Stimulated activated CD4-positive, alpha-beta T cell treated with anti-CD3 and anti-CD28 coated beads, Interleukin-1b, Interleukin-23, amount 100 ng/mL, for 4 hours (primary cell): Measurements from ENCODE around the gene PEX16.

Experiments used
- DNase-seq, 2 donors: peaks; one replicate each; pipeline ENCODE4 v3.0.0-alpha.2; 2020; ENCODE audit warnings: low read depth in 2 of 2

The PEX16 gene

DNA sequence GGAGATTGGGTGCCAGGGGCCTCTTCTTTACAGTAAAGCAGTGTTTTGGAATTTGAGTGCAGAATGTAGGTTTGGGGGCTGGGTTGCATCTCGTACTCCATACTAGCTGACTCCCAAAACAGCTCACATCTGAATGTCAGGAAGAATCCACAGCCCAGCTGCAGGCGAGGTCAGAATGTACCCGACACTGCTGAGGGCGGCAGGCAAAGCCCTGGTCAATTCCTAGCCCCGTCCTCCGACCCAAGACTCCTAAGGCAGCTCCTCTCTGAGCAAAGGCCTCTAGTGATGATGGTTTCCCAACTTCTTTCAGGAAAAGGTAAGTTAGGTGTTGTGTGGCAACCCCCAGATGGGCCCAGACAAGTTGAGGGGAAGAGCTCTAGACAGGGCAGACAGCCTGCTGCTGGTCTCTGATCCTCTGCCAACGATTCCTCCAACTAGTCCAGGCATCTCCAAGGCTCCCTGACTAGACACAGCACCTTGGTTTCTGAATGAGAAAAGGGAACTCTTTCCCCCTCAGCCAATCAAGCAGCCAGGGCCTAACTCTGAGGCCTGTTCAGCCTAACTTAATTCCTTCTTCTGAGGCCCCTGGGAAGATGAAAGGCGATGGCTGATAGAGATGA is 13.4 kb upstream of the PEX16 start:
- DNase-seq, result no peak

DNA sequence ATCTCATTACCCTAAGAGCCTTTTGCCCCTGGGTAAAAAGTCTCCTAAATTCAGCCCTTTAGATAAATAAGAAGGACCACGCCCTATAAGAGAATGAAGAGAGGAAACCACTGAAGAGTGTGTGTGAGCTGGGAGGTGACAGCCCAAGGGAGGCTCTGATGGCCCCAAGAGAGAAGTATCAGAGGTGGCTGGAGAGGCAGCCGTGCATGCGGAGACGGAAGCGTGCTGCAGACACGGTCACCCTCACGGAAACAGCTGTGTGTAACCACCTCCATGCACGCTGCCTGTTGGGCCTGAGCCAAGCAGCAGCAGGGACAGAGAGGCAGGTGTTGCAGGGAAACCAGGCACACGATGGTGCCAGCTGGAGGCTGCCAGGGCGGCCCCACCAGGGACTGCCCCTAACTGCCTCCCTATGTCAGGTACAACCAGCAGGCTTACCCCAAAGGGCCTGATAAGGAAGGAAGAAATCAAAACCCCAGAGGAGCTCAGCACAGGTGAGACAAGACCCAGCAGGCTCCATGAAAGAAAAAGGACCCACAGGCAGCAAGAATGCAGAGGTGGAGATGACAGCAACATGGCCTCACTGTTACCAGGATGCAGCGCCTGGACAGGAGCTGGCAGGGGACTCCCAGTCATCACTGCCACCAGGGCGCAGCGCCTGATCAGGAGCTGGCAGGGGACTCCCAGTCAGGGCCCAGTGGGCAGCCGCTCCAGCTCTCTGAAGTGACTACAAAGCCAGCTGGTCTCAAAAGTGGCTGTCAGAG is 12.5 kb upstream of the PEX16 start:
- no peak for DNase-seq

DNA sequence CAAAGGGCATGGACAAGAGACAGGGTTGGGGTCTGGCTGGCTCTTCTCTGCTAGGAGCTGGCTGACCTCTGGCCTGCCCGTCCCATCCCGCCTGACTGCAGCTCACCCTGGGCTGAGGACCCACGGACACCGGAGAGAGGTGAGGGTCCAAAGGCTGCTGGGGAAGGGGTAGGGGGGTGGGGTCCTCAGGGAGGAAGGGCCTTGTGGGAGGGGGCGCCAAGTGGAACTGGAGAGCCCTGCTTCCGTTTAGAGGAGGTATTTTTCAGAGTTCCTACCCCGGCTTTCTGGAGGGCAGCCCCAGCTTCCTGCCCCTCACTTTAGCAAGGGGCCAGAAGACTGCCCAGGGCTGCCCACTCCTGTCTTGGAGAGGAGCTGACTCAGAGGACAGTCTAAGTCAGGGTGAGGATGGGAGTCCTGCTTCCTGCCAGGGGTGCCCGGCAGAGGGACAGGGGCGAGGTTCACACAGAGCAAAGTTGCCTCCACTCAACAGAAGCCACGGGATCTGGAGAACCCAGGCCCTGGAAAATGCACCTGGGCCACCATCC is 11.9 kb upstream of the PEX16 start:
- no peak for DNase-seq

DNA sequence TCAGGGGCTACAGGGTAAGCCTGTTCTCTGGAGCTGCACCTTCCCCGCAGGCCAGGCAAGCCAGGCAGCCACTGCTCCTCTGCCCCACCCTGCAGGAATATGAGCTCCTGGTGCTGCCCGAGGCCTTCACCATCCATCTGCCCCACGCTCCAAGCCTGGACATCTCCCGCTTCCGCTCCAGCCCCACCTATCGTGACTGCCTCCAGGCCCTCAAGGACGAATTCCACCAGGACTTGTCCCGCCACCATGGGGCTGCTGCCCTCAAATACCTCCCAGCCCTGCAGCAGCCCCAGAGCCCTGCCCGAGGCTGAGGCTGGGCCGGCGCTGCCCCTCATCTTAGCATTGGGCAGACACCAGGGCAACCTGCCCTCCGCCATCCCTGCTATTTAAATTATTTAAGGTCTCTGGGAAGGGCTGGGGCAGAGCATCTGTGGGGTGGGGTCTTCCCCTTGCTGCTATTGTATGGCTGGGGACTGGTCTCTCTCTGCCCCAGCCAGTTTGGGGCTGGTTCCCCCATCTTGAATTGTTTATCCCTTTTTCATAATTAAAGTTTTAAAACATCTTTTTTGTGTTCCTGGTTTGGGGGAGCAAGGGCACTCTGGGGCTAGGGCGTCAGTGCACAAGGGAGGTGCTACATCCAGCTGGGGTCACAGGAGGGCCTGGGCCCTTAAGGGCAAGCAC is 11.0 kb upstream of the PEX16 start:
- no peak for DNase-seq

DNA sequence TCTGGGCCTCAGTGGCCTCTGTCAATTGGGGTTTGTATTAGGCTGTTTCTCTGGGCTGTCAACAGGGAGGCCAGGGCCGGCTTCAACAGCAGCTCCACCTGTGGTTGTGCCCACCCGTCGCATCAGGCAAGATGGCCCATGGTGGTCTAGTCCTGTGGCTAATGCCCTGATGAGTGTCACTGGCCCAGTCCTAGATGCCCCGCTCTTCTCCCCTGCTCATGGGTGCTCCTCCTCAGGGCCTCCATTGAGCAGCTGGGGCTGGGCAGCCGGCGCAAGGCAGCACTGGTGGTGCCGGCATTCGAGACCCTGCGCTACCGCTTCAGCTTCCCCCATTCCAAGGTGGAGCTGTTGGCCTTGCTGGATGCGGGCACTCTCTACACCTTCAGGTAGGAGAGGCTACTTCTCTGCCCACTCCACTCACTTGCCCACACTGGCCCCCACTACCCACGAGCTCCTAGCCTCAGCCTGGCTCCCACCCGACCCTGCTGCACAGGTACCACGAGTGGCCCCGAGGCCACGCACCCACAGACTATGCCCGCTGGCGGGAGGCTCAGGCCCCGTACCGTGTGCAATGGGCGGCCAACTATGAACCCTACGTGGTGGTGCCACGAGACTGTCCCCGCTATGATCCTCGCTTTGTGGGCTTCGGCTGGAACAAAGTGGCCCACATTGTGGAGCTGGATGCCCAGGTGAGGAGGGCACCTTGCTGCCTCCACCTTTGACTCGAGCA is 10.2 kb upstream of the PEX16 start:
- DNase-seq, result no peak

DNA sequence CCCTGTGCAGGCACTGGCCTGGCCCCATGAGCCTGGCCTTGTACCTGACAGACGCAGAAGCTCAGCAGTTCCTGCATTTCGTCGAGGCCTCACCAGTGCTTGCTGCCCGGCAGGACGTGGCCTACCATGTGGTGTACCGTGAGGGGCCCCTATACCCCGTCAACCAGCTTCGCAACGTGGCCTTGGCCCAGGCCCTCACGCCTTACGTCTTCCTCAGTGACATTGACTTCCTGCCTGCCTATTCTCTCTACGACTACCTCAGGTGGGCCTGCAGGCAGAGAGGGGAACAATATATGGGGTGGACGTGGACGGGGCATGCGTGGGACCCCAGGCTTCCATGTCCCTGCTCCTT is 9.6 kb upstream of the PEX16 start:
- no peak for DNase-seq

DNA sequence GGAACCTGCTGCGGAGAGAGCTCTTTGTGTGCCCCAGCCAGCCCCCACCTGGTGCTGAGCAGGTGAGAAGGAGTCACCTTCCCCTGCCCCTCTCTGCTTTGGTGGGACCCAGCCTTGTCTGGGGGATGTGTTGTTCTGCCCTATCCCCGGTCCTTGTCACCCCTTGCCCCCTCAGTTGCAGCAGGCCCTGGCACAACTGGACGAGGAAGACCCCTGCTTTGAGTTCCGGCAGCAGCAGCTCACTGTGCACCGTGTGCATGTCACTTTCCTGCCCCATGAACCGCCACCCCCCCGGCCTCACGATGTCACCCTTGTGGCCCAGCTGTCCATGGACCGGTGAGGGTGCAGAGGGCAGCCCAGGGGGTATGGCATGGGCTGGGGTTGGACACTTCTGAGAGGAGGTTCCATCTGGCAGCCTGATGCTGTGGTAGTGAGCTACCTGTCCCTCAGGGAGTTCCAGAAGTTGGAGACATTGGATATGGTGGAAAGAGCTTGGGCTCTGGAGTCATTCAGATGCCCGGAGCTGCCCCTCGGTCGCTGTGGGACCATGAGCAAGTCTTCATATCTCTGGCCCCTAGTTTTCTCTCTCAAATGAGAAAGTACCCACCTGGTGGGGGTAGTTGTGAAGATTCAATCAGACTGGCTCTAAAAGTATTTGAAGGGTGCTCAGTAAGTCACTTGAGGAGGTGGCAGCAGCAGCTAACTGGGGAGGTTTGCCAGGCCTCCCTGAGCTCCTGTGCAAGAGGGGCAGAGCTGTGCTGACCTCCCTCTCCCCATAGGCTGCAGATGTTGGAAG is 9.1 kb upstream of the PEX16 start:
- no peak for DNase-seq

DNA sequence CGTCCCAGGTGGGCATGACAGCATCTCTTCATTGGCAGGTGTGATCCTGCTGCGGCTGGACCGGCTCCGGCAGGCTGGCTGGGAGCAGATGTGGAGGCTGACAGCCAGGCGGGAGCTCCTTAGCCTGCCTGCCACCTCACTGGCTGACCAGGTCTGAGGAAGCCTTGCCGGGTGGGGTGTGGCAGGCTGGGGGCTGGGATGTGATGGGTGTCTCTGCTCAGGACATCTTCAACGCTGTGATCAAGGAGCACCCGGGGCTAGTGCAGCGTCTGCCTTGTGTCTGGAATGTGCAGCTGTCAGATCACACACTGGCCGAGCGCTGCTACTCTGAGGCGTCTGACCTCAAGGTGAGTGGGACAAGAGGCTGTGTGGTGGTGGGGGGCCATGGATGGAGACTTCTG is 8.3 kb upstream of the PEX16 start:
- no peak for DNase-seq

DNA sequence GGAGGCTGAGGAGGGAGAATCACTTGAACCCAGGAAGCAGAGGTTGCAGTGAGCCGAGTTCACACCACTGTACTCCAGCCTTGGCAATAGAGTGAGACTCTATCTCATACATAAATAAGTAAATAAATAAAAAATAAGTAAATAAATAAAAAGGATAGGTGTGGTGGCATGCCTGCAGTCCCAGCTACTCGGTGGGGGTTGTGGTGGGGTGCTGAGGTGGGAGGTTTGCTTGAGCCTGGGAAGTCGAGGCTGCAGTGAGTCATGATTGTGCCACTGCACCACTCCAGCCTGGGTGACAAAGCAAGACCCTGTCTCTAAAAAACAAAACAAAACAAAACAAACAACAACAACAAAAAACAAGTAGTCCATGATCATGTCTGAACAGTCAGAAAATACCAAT is 7.9 kb upstream of the PEX16 start:
- no peak for DNase-seq

DNA sequence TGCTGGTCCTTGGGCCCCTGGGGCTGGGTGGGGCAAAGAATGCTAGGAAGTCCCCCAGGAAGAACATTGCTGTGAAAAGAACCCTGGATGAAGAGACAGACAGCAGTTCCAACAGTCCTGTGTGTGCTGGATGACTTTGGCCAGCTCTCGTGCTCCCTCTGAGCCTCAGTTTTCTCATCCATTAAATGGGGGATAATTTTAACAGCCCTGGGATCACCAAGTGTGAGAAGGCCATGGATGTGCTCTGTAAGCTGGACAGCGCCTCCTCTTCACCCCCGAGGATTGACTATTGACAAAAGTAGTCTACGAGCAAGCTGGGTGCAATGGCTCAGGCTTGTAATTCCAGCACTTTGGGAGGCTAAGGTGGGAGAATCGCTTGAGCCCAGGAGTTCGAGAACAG is 7.2 kb upstream of the PEX16 start:
- DNase-seq, result no peak

DNA sequence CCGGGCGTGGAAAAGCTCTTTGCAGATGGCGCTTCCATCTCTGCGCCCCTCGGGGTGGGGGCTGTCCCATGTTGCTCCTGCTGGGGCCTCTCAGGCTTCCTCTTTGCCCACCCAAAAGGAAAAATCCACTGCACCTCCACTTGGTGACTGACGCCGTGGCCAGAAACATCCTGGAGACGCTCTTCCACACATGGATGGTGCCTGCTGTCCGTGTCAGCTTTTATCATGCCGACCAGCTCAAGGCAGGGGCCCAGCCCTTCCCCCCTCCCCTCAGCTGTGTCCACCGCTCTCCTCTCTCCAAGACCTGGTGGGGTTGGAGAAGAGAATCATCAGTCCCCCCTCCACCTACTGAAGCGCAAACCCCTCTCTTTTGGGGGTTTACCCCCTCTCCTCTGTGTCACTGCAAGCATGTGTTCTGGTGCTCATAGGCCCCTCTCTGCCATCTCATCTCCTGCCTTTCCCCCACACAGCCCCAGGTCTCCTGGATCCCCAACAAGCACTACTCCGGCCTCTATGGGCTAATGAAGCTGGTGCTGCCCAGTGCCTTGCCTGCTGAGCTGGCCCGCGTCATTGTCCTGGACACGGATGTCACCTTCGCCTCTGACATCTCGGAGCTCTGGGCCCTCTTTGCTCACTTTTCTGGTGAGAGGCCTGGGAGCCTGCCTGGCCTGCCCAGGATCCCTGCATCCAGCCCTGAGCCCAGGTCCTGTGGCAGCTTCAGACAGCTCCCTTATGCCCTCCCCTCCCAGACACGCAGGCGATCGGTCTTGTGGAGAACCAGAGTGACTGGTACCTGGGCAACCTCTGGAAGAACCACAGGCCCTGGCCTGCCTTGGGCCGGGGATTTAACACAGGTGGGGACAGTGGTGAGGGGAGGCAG is 6.6 kb upstream of the PEX16 start:
- no peak for DNase-seq

DNA sequence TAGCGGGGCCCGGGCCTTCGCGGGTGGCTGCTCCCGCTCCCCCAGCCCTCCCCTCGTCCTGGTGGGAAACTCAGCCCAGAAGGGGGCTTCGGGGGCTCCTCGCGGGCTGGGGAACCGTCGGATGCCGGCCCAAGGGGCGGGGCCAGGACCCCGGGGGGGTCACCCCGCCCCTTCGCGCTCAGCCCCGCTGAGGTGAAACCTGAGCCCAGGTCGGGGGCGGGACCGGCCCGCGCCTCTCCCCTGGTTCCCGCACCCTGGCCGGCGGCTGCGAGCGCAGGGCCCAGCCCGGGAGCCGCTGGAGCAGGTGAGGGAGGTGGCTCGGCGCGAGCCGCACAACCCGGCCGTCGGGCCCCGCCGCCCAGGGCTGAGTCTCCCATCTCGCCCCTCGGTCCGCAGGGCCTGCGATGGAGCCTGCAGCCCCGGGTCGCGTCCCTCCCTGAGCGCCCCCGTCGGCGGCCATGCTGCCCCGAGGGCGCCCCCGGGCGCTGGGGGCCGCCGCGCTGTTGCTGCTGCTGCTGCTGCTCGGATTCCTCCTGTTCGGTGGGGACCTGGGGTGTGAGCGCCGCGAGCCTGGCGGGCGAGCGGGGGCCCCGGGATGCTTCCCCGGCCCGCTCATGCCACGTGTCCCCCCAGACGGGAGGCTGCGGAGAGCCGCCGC is 4.9 kb upstream of the PEX16 start, which contains the start of gene LARGE2:
LARGE2 (plus strand) TSS at position 232 of the 658 bp plus-strand sequence; CDS start at position 459, 227 bp downstream.
- no peak for DNase-seq

DNA sequence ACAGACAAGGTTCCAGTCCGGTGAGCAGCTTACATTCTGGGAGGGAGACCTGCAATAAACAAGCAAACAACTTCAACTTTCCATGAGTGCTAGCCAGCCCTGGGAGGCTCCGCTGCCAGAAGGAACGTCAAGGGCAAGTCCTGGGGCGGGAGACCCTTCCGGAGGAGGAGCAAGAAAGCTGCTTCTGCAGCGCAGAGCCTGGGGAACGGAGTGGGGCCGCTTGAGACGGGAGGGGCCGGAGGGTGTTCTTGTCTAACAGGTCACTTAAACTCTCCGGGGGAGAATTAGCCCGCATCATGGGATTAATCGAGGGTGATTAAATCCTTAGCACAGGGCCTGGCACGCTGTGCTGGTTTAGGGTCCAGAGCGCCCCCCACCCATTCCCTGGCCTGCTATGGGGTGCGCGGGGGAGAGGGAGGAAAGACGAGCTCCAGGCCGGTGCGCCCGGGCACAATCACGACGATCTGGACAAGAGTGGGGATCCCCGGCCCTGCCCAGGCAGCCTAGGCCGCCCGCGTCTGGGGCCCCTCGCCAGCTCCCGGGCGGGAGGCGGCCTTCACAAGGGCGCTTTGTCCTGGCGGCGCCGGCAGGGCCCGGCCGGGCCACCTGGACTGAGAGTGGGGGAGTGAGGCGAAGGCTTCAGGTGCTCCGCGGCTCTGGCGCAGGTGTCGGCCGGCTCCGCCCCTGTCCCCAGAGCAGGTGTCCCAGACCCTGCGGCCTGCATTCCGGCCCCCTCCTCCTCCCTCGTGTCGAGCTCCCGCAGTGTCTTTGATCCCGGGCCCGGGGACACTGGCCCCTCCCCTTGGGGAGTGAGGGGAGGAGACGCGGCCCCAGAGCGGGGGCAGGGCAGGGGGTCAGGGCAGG is 4.1 kb upstream of the PEX16 start:
- no peak for DNase-seq

DNA sequence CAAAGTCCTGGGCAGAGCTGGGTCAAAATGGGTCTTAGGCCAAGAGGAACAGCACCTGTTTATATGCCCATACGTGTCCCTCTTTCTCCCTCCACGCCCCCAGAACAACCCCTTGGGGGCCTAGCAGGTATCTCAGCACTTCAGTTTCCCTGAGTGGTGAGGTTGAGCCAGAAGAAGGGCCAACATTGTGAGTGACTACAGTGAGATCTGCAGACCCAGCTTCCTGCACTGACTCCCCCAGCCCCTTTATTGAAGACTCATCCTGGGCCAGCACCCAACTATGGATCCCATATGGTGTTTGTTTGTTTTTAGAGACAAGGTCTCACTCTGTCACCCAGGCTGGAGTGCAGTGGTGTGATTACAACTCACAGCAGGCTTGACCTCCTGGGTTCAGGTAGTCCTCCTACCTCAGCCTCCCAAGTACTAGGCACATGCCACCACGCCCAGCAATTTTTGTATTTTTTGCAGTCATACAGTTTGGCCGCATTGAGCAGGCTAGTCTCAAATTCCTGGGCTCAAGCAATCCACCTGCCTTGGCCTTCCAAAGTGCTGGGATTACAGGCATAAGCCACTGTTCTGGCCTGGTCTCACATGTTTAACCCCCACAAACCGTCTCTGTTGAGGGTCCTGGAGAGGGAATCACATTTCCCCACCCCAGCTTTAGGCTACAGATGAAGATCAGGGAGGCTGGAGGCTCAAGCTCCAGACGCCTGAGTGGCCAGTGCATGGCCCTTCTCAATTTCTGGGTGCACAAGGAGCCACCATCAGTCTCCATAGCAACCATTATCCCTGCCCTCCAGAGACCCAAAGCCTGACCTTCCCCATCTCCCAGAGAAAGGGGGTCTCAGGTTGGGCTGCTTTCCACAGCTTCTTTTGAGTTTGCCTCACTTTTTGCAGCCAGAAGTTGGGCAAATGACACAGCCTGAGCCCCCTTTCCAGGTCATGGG is 3.1 kb upstream of the PEX16 start:
- no peak for DNase-seq

DNA sequence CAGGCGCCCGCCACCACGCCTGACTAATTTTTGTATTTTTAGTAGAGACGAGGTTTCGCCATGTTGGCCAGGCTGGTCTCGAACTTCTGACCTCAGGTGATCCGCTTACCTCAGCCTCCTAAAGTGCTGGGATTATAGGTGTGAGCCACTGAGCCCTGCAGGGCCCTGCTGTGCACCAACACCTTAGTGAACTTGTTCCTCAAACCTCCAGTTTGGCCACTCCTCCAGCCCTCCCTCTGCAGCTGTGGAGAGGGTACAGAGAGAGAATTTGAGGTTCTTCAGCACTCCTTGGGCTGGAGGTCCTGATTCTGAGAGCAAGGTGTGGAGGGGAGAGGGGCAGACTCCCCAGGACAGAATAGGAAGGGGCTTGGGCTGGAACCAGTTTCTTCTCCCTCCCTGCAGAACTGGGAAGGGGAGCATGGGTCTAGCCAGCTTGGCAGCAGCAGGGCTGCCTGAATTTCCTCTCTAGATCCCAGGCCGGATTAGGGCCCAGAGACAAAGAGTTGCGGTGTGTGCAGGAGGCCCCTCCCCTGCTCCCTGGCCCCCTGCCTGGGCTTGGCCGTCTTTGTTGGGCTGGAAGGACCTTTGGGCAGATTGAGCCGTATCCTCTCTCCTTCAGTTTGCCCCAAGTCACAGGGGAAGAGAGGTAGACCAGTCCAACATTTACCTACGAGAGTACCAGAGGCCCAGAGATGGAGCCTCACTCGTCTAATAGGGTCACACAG is 2.3 kb upstream of the PEX16 start:
- DNase-seq, result no peak

DNA sequence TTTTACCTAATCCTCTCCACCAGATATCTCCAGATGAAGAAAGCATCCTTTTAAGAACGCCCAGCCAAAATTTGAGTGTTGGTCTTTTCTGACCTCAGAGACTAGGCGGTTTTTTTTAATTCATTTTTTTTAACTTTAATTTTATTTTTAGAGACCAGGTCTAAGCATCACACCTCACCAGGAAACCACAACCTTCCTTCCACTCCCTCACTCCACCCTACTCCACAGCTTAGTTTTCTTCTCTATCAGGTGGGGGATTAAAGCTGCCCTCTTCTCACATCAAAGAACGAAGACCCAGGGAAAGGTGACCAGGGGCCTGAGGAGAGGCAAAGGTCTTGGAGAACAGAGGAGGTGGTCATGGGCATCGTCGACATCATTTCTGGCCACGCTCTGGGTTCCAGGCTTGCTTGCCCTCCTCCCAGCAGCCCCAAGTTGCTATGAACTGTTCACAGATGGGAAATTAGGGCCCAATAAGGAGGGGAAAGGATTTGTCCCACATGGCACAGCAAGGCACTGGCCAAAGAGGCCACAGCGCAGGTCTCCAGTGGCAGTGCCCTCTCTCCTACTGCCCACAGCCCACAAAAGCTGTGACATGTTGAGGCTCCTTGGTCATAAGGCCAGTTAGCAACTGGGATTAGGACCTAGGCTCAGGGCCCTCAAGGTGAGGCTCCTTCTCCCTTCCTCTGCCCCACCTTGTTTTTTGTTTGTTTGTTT is 1.4 kb upstream of the PEX16 start:
- no peak for DNase-seq
